Thyroid gland (tissue), 4 donors: ENCODE measurements around the gene TMEM225.

Experiments used
- CTCF ChIP-seq, 6 experiments: fragments of 200-600 bp in 3 of 6; fragments of 450-650 bp in 3 of 6; sonication (generic) in 3 of 6; IDR thresholded peaks; one replicate each; pipeline ENCODE4 v1.5.1; 2016 to 2019; ENCODE audit warnings: antibody characterized with exemption in 6 of 6, mild to moderate bottlenecking in 2 of 6, inconsistent platforms in 1 of 6, moderate library complexity in 1 of 6
- POLR2A ChIP-seq, 2 donors: fragments of 450-650 bp; IDR thresholded peaks; one replicate each; pipeline ENCODE4 v1.6.1; 2017; ENCODE audit warnings: antibody characterized with exemption in 2 of 2, mild to moderate bottlenecking in 2 of 2, moderate library complexity in 1 of 2

DNA sequence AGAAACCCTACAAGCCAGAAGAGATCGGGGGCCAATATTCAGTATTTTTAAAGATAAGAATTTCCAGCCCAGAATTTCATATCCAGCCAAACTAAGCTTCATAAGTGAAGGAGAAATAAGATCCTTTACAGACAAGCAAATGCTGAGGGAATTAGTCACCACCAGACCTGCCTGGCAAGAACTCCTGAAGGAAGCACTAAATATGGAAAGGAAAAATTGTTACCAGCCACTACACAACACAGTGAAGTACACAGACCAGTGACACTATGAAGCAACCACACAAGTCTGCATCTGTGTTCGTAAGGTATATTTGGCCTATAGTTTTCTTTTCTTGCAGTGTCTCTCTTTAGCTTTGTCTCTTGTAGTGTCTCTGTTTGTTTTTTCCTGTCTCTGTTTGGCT is 29.0 kb downstream of the TMEM225 start:
- TF ChIP-seq CTCF (IDR thresholded peaks at IDR 0.05) (no peak), POLR2A (IDR thresholded peaks at IDR 0.05) (no peak)
